Stomach (tissue), 4 donors: Measurements from ENCODE around the gene HCFC1.

Experiments
- CTCF ChIP-seq, 7 experiments: fragments of 450-650 bp in 4 of 7; fragments of 200-600 bp in 3 of 7; sonication (generic) in 3 of 7; IDR thresholded peaks; one replicate each; pipeline ENCODE4 v1.5.1; 2016 to 2019; ENCODE audit warnings: antibody characterized with exemption in 7 of 7, control low read depth in 2 of 7, mild to moderate bottlenecking in 1 of 7
- EP300 ChIP-seq: sonication (generic); formaldehyde crosslinking; IDR thresholded peaks from one replicate; pipeline ENCODE4 v1.6.1; 2017; ENCODE audit warnings: antibody characterized with exemption
- POLR2A ChIP-seq, 4 donors: fragments of 450-650 bp; IDR thresholded peaks; one replicate each; pipeline ENCODE4 v1.6.1; 2016; ENCODE audit warnings: antibody characterized with exemption in 4 of 4, control low read depth in 2 of 4, mild to moderate bottlenecking in 1 of 4, moderate library complexity in 1 of 4
- POLR2AphosphoS5 ChIP-seq, 3 donors: sonication (generic); formaldehyde crosslinking; IDR thresholded peaks; one replicate each; pipeline ENCODE4 v1.6.1; 2016; ENCODE audit warnings: antibody characterized with exemption in 3 of 3

- TF ChIP-seq EP300 (no peak), POLR2A (IDR thresholded peaks at IDR 0.05) (peak in 1 of 4 donors; percentile 49), CTCF (IDR thresholded peaks at IDR 0.05) (no peak), POLR2AphosphoS5 (IDR thresholded peaks at IDR 0.05) (peak; percentile 28 to 60 (median 42))
Observed at GRCh38 chrX:153971450-153972367, at the start of gene HCFC1.
